GM12878 (cell line): ENCODE data around the gene FBXL7. TPM values are rescaled to one million over a fixed set of nuclear protein-coding genes. Genes with fewer than 3 reads are reported as not detected.

Experiments
- ATAC-seq: fragments of 200-7000 bp; cut with Tn5 transposase; 3 replicates; pipeline ENCODE4 v1.9.1; 2020; ENCODE audit warnings: mild to moderate bottlenecking, moderate library complexity
- BruUV-seq: library from RNA; stranded (reverse); fragments of 400-500 nt; replicated peaks from 2 replicates; lab custom pipeline; 2021; lab: Mats Ljungman, UMichigan
- CTCF ChIA-PET: fragments of 300-600 bp; sonication (Branson Sonifier 250); formaldehyde crosslinking; extraction: SDS; loops from one replicate; lab custom pipeline; 2021; ENCODE audit warnings: inconsistent platforms; lab: Yijun Ruan, JAX
- POLR2A ChIA-PET: fragments of 350-600 bp; formaldehyde crosslinking; extraction: SDS; loops from one replicate; lab custom pipeline; 2021; ENCODE audit warnings: inconsistent platforms; lab: Charles Lee
- RAD21 ChIA-PET: fragments of 300-600 bp; sonication (Branson Sonifier 250); formaldehyde crosslinking; loops from one replicate; lab custom pipeline; 2023; ENCODE audit warnings: antibody characterized with exemption; ENCODE audit not compliant: unreplicated experiment; lab: Charles Lee
- SMC1A ChIA-PET: fragments of 300-600 bp; sonication (Branson Sonifier 250); formaldehyde crosslinking; loops from one replicate; lab custom pipeline; 2023; ENCODE audit not compliant: unreplicated experiment, uncharacterized antibody; lab: Charles Lee
- DNase-seq: peaks from one replicate; pipeline ENCODE4 v3.0.0-alpha.2; 2011; ENCODE audit warnings: low read depth, low spot score
- FAIRE-seq: peaks from 3 replicates; lab custom pipeline; 2011; peaks lifted over from hg19 to GRCh38; lab: Jason Lieb, UNC
- H2AFZ ChIP-seq: 2 replicates; pipeline ENCODE4 v1.6.0; 2011; ENCODE audit warnings: low read depth, low read length, control low read depth; ENCODE audit not compliant: control insufficient read depth
- H3K27ac ChIP-seq: 2 replicates; pipeline ENCODE4 v1.5.1; 2011; ENCODE audit warnings: control low read depth; ENCODE audit not compliant: control insufficient read depth, insufficient read depth
- H3K27me3 ChIP-seq, 2 experiments: replicated peaks in 1 of 2; 2 replicates each; pipeline versions ENCODE4 v1.6.0 to v1.6.1; 2011; ENCODE audit warnings: low read length in 1 of 2; ENCODE audit not compliant: control insufficient read depth in 2 of 2, insufficient read depth in 2 of 2
- H3K36me3 ChIP-seq, 2 experiments: 2 replicates each; pipeline ENCODE4 v1.5.1; 2011; ENCODE audit warnings: low read length in 1 of 2; ENCODE audit not compliant: control insufficient read depth in 2 of 2, insufficient read depth in 2 of 2
- H3K4me1 ChIP-seq: 2 replicates; pipeline ENCODE4 v1.6.1; 2011; ENCODE audit warnings: mild to moderate bottlenecking, low read length, moderate library complexity, mixed read lengths; ENCODE audit not compliant: control insufficient read depth, insufficient read depth
- H3K4me2 ChIP-seq: 2 replicates; pipeline ENCODE4 v1.6.0; 2011; ENCODE audit warnings: control low read depth; ENCODE audit not compliant: control insufficient read depth, insufficient read depth
- H3K4me3 ChIP-seq: fragments of 200-600 bp; sonication (generic); 2 replicates; pipeline ENCODE4 v1.5.1; 2016
- H3K79me2 ChIP-seq: 2 replicates; pipeline ENCODE4 v1.6.0; 2011; ENCODE audit warnings: low read length; ENCODE audit not compliant: control insufficient read depth, insufficient read depth
- H3K9ac ChIP-seq: 2 replicates; pipeline ENCODE4 v1.8.0; 2011; ENCODE audit warnings: low read length, control low read depth, mixed read lengths; ENCODE audit not compliant: control insufficient read depth, insufficient read depth
- H3K9me3 ChIP-seq: replicated peaks from 3 replicates; pipeline ENCODE4 v1.5.1; 2011; ENCODE audit warnings: mild to moderate bottlenecking, low read length; ENCODE audit not compliant: control insufficient read depth, insufficient read depth
- H4K20me1 ChIP-seq: 2 replicates; pipeline ENCODE4 v1.6.0; 2011; ENCODE audit not compliant: control insufficient read depth, insufficient read depth
- ATF7 ChIP-seq: fragments of 450-650 bp; IDR thresholded peaks from 2 replicates; pipeline ENCODE4 v1.6.1; 2016; ENCODE audit warnings: low read depth, mild to moderate bottlenecking
- BCL3 ChIP-seq: IDR thresholded peaks from 2 replicates; pipeline ENCODE4 v1.6.1; 2011; ENCODE audit warnings: borderline replicate concordance, low read depth, mild to moderate bottlenecking, moderate library complexity, low read length; ENCODE audit not compliant: insufficient read depth, poor library complexity, severe bottlenecking
- BMI1 ChIP-seq: fragments of 450-650 bp; IDR thresholded peaks from 2 replicates; pipeline ENCODE4 v1.6.1; 2016; ENCODE audit warnings: mild to moderate bottlenecking, moderate library complexity, borderline replicate concordance
- CEBPB ChIP-seq, 2 experiments: fragments of 150-350 bp in 1 of 2; IDR thresholded peaks; 2 replicates each; pipeline ENCODE4 v1.6.1; 2012 to 2014; ENCODE audit warnings: low read depth in 2 of 2, low read length in 2 of 2, borderline replicate concordance in 1 of 2, inconsistent platforms in 1 of 2
- ESRRA ChIP-seq: IDR thresholded peaks from 2 replicates; pipeline ENCODE4 v1.6.1; 2012; ENCODE audit warnings: mild to moderate bottlenecking, low read length, improper control_type of control experiment
- EZH2 ChIP-seq: IDR thresholded peaks from 2 replicates; pipeline ENCODE4 v1.6.1; 2012; ENCODE audit warnings: low read depth, mild to moderate bottlenecking, control low read depth, inconsistent platforms, low read length, borderline replicate concordance; ENCODE audit not compliant: control insufficient read depth
- FOS ChIP-seq: IDR thresholded peaks from 3 replicates; pipeline ENCODE4 v1.6.1; 2011; ENCODE audit warnings: borderline replicate concordance; ENCODE audit not compliant: insufficient read length; ENCODE audit errors: extremely low read depth
- FOXM1 ChIP-seq: IDR thresholded peaks from 2 replicates; pipeline ENCODE4 v1.6.1; 2012; ENCODE audit warnings: low read depth, mild to moderate bottlenecking, inconsistent platforms, low read length, moderate library complexity
- HCFC1 ChIP-seq: fragments of 150-350 bp; IDR thresholded peaks from 2 replicates; pipeline ENCODE4 v1.6.1; 2014; ENCODE audit warnings: low read length
- KLF5 ChIP-seq: fragments of 450-650 bp; IDR thresholded peaks from 2 replicates; pipeline ENCODE4 v1.6.1; 2014; ENCODE audit warnings: mild to moderate bottlenecking; ENCODE audit not compliant: partially characterized antibody
- MYC ChIP-seq: IDR thresholded peaks from 2 replicates; pipeline ENCODE4 v1.6.1; 2011; ENCODE audit warnings: mild to moderate bottlenecking, low read length, moderate library complexity, inconsistent platforms; ENCODE audit not compliant: insufficient read depth, insufficient replicate concordance, insufficient read length, severe bottlenecking
- PML ChIP-seq: IDR thresholded peaks from 2 replicates; pipeline ENCODE4 v1.6.1; 2012; ENCODE audit warnings: low read length, inconsistent platforms
- SP1 ChIP-seq: IDR thresholded peaks from one replicate; pipeline ENCODE4 v1.6.1; 2011; ENCODE audit warnings: low read depth, low read length
- SRF ChIP-seq, 2 experiments: IDR thresholded peaks; 2 replicates each; pipeline ENCODE4 v1.6.1; 2011; ENCODE audit warnings: low read depth in 2 of 2, low read length in 2 of 2, mild to moderate bottlenecking in 1 of 2, moderate library complexity in 1 of 2
- USF2 ChIP-seq: IDR thresholded peaks from 2 replicates; pipeline ENCODE4 v1.6.1; 2011; ENCODE audit warnings: low read depth, low read length, improper control_type of control experiment, borderline replicate concordance
- ZBTB33 ChIP-seq: fragments of 450-650 bp; IDR thresholded peaks from 2 replicates; pipeline ENCODE4 v1.6.1; 2017; ENCODE audit warnings: mild to moderate bottlenecking
- ZBTB4 ChIP-seq: fragments of 450-650 bp; formaldehyde crosslinking; IDR thresholded peaks from 2 replicates; pipeline ENCODE4 v1.4.0; 2022; ENCODE audit warnings: mild to moderate bottlenecking, moderate library complexity
- ZNF217 ChIP-seq: fragments of 450-650 bp; IDR thresholded peaks from 2 replicates; pipeline ENCODE4 v1.6.1; 2017; ENCODE audit warnings: antibody characterized with exemption, mild to moderate bottlenecking
- WGBS: methylation state at CpG from one replicate; pipeline ENCODE4 v1.1.6; 2016; ENCODE audit warnings: low lambda C conversion rate; ENCODE audit not compliant: insufficient replicate concordance, insufficient coverage; ENCODE audit errors: missing lambda C conversion rate; 5-methylcytosine and 5-hydroxymethylcytosine counted together
- in situ Hi-C: fragments of 300-500 bp; cut with MboI; formaldehyde crosslinking; loops from 9 replicates; pipeline ENCODE4 v1.14.3; 2018; ENCODE audit warnings: mixed read lengths
- intact Hi-C: fragments of 100-400 bp; cut with micrococcal nuclease; formaldehyde crosslinking; loops from one replicate; pipeline ENCODE4 v1.14.2; 2022; ENCODE audit not compliant: unreplicated experiment
- polyA plus RNA-seq, 11 experiments: library from polyadenylated mRNA; depleted of rRNA in 4 of 11; unstranded in 6 of 11; stranded (reverse) in 5 of 11; fragments of >200 nt; fragmentation: Nextera tagmentation in 4 of 11; fragmentation: Illumina TruSeq in 1 of 11; extraction: Ambion mirVana in 4 of 11; extraction: Trizol in 1 of 11; gene quantifications; 1 replicate in 1 of 11; 2 replicates in 10 of 11; pipeline versions ENCODE4 v1.2.1 to v1.2.3, GENCODE V29; 2011 to 2016; ENCODE audit warnings: inconsistent platforms in 2 of 11, missing spikeins in 2 of 11, low read depth in 1 of 11
- total RNA-seq, 4 experiments: library from RNA; depleted of rRNA in 3 of 4; stranded (reverse); fragments of >200 nt in 3 of 4; fragmentation: Illumina TruSeq in 1 of 4; extraction: Trizol in 1 of 4; gene quantifications; 2 replicates each; pipeline versions ENCODE4 v1.2.1 to v1.2.3, GENCODE V29; 2013 to 2021

FBXL7 gene
- total and polyA plus RNA-seq, 10 of the 15 experiments (the other 5 are each of a cell fraction or from before 2014, with no cell fraction given) = 0.03 to 0.44 (median 0.16) TPM

- H3K27me3 ChIP-seq = no peaks in the 10 kb centered on the region
- in situ Hi-C loops (no loop called here), intact Hi-C loops (no loop called here)
- no TSS peak for BruUV-seq
- no peaks in the 10 kb centered on the region for H3K9me3 ChIP-seq
- no peaks in the 10 kb centered on the region for H3K36me3 ChIP-seq
- no peaks in the 10 kb centered on the region for H3K79me2 ChIP-seq
- no peaks in the 10 kb centered on the region for H3K4me1 ChIP-seq
- ATAC-seq (no peak), FAIRE-seq (no peak), DNase-seq (no peak)
- ChIA-PET RAD21 (no interaction called here), CTCF (no interaction called here), SMC1A (no interaction called here), POLR2A (no interaction called here)
- 14% methylated on average over 3 of the region's 3 CpGs for WGBS
- H3K27ac ChIP-seq = no peak overlapping the region
- no peak overlapping the region for H3K4me3 ChIP-seq
- no peak overlapping the region for H3K9ac ChIP-seq
- no peak overlapping the region for H3K4me2 ChIP-seq
- no peaks in the 10 kb centered on the region for H4K20me1 ChIP-seq
- H2AFZ ChIP-seq = no peak overlapping the region
- TF ChIP-seq HCFC1 (no peak), FOXM1 (no peak), ESRRA (no peak), CEBPB (IDR thresholded peaks at IDR 0.05; ENCODE audit: borderline replicate concordance in 1 of 2, low read depth in 2 of 2, low read length in 2 of 2) (no peak), ZBTB33 (no peak), BCL3 (no peak), SP1 (no peak), SRF (IDR thresholded peaks at IDR 0.05; ENCODE audit: low read depth in 2 of 2, low read length in 2 of 2) (no peak), ZBTB4 (CRISPR knock-in tag) (no peak), USF2 (no peak), FOS (no peak), MYC (no peak), ATF7 (no peak), BMI1 (no peak), KLF5 (no peak), PML (no peak), ZNF217 (no peak), EZH2 (no peak)
Measured at GRCh38 chr5:15951126-15951525, 451.1 kb downstream of the FBXL7 start.
